Activated B cell treated with CpG ODN at 0.5 μM for 24 hours (primary cell): Measurements from ENCODE around the gene CDC16. TPM values are rescaled to one million over a fixed set of nuclear protein-coding genes. Genes with fewer than 3 reads are reported as not detected.

ENCODE experiments used
- ATAC-seq: fragments of 200-7000 bp; cut with Tn5 transposase; one replicate; pipeline ENCODE4 v1.10.0; 2021; ENCODE audit warnings: low read depth, mild to moderate bottlenecking, moderate library complexity
- CTCF ChIA-PET: fragments of 350-600 bp; sonication (Branson Sonifier 250); formaldehyde crosslinking; loops from one replicate; lab custom pipeline; 2021; ENCODE audit warnings: antibody characterized with exemption; lab: Charles Lee
- POLR2A ChIA-PET: fragments of 350-600 bp; sonication (Branson Sonifier 250); formaldehyde crosslinking; loops from one replicate; lab custom pipeline; 2021; ENCODE audit warnings: antibody characterized with exemption; lab: Charles Lee
- DNase-seq: peaks from one replicate; pipeline ENCODE4 v3.0.0; 2022
- H3K27ac Mint-ChIP-seq: one replicate; pipeline ENCODE4 v1.8.0; 2020; ENCODE audit warnings: mixed read lengths
- H3K27me3 Mint-ChIP-seq: one replicate; pipeline ENCODE4 v1.8.0; 2021; ENCODE audit warnings: mixed read lengths
- H3K36me3 Mint-ChIP-seq: one replicate; pipeline ENCODE4 v1.8.0; 2021; ENCODE audit warnings: low read depth, mixed read lengths
- H3K4me1 Mint-ChIP-seq: one replicate; pipeline ENCODE4 v1.8.0; 2021; ENCODE audit warnings: mixed read lengths
- H3K4me3 Mint-ChIP-seq: one replicate; pipeline ENCODE4 v1.8.0; 2020; ENCODE audit warnings: mild to moderate bottlenecking, mixed read lengths
- H3K9me3 Mint-ChIP-seq: one replicate; pipeline ENCODE4 v1.8.0; 2020; ENCODE audit warnings: mixed read lengths
- intact Hi-C: fragments of 100-400 bp; cut with micrococcal nuclease; formaldehyde crosslinking; loops from one replicate; pipeline ENCODE4 v1.15.1; 2024
- total RNA-seq: library from RNA; stranded (reverse); gene quantifications from 2 replicates; pipeline ENCODE4 v1.2.3, GENCODE V29; 2022
- TF ChIP-seq, protein P1 (sequence below): fragments of 200-600 bp; IDR thresholded peaks from one replicate; pipeline ENCODE4 v1.8.0; 2022; ENCODE audit warnings: antibody characterized with exemption, mild to moderate bottlenecking

CDC16 gene
- total RNA-seq, 1 donor from 2014 or later: 98.0 TPM

DNA sequence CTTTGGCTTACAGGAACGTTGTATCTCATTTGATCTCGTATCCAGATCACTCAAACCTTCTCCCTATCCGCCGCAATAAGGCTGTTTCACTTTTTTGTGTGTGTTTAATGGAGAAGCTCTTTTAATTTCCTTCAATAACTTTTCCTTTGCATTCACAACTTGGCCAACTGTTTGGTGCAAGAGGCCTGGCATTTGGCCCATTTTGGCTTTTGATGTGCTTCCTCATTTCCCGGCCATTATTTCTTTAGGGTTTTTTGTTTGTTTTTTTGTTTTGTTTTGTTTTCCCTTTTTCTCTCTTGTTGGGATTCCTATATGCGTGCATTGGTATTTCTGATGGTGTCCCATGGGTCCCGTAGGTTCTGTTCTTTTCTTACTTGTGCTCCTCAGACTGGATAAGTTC lies 40.6 kb downstream of the CDC16 start:
- intact Hi-C loops: no loop called here
- Mint-ChIP-seq H3K4me3 (no peak overlapping the region), H3K27me3 (no peaks in the 10 kb centered on the region), H3K27ac (no peak overlapping the region), H3K4me1 (peaks cover 8% of the 10 kb centered on the region), H3K9me3 (no peaks in the 10 kb centered on the region), H3K36me3 (peaks cover 60% of the 10 kb centered on the region)
- ChIA-PET CTCF (no interaction called here), POLR2A (no interaction called here)
- DNase-seq: no peak
- TF ChIP-seq, protein P1, sequence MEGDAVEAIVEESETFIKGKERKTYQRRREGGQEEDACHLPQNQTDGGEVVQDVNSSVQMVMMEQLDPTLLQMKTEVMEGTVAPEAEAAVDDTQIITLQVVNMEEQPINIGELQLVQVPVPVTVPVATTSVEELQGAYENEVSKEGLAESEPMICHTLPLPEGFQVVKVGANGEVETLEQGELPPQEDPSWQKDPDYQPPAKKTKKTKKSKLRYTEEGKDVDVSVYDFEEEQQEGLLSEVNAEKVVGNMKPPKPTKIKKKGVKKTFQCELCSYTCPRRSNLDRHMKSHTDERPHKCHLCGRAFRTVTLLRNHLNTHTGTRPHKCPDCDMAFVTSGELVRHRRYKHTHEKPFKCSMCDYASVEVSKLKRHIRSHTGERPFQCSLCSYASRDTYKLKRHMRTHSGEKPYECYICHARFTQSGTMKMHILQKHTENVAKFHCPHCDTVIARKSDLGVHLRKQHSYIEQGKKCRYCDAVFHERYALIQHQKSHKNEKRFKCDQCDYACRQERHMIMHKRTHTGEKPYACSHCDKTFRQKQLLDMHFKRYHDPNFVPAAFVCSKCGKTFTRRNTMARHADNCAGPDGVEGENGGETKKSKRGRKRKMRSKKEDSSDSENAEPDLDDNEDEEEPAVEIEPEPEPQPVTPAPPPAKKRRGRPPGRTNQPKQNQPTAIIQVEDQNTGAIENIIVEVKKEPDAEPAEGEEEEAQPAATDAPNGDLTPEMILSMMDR: no peak
- no peak for ATAC-seq

DNA sequence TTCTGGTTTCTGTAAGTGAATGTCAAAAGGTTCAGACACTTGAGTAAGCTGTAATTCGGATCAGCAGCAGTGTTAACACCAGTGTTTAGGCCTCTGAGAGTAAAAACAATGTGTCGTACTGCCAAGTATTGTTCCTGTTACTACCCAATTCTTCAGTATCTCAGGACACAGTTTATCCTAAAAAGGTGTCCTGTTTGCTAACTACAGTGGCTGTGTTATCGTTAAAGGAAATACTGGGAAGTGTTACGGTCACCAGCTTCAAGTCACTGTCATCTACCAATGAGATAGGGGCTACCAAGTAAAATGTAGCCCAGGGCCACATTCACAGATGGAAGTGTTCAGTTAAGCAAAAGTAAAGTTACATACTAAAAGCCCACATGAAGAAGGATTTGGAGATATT lies 44.4 kb downstream of the CDC16 start:
- peaks cover 29% of the 10 kb centered on the region for H3K4me1 Mint-ChIP-seq
- ChIA-PET CTCF (no interaction called here), POLR2A (no interaction called here)
- H3K9me3 Mint-ChIP-seq: no peaks in the 10 kb centered on the region
- TF ChIP-seq, protein P1: no peak
- no peak overlapping the region for H3K4me3 Mint-ChIP-seq
- no peaks in the 10 kb centered on the region for H3K27me3 Mint-ChIP-seq
- peaks cover 48% of the 10 kb centered on the region for H3K36me3 Mint-ChIP-seq
- peak overlapping the region; percentile 30 for H3K27ac Mint-ChIP-seq
- DNase-seq (no peak), ATAC-seq (no peak)
- intact Hi-C loops: no loop called here

DNA sequence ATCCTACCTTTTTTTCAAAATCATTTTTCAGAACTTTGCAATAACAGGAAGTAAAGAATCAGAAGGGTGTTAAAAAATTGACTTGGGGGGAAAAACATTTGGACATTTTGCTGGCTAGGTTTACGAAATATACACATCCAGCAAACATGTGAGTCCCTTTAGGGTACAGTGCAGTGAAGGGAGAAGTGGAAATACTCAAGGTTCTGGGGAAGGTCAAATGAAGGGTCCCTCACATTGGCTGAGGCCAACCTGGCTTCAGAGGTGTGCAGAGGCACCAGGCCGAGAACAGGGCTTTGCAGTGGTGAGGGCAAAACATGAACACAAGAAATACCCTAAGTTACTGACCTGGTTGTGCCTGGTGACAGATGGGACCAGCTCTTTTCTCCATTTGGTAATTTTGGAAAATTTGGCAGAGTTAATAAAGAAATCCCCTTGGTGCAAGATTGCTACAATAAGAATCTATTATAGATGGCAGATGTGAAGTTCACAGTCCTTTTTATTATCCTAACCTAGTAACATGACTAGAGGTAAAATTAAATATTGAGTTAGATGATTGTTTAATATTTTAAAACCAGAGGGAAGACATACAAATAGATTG lies 45.2 kb downstream of the CDC16 start:
- TF ChIP-seq, protein P1: no peak
- H3K36me3 Mint-ChIP-seq: peaks cover 47% of the 10 kb centered on the region
- no peaks in the 10 kb centered on the region for H3K9me3 Mint-ChIP-seq
- ATAC-seq: no peak
- peak overlapping the region; percentile 97 for H3K27ac Mint-ChIP-seq
- CTCF ChIA-PET: no interaction called here
- peak overlapping the region; percentile 91 for H3K4me3 Mint-ChIP-seq
- no peak for DNase-seq
- intact Hi-C loops: loop anchor here (2.0 kb wide), 1 partner anchor 17 kb away; no protein-coding TSS in a partner anchor
- POLR2A ChIA-PET: interaction anchor here (0.8 to 2.4 kb wide), 6 partner anchors 9 to 231 kb away, joined by 3 to 22 read pairs (median 8); partner anchors contain the start of gene CHAMP1
- H3K4me1 Mint-ChIP-seq: peaks cover 32% of the 10 kb centered on the region
- no peaks in the 10 kb centered on the region for H3K27me3 Mint-ChIP-seq

DNA sequence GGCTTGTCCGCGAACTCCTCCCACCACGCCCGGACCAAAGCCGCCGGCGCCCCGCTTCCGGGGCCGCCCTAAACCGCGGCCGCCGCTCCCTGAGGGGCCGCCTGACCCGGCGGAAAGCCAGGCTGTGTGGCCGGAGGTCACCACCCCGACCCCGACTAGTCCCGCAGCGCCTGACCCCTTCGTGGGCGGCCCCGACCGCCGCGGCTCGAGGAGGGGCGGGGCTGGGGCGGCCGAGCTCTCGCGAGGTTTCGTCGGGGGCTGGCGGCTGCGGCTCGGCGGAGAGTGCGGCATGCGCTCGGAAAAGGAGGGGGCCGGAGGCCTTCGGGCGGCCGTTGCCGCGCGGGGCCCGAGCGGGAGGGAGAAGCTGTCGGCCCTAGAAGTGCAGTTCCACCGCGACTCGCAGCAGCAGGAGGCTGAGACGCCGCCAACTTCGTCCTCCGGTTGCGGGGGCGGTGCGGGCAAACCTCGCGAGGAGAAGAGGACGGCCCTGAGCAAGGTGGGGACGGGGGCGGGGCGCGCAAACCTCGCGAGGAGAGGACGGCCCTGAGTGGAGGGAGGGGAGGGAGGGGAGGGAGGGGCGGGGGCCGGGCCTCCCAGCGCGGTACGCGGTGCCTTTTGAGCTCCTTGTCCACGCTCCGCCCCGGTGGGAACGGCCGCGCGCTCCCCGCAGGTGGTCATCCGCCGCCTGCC lies 46.8 kb downstream of the CDC16 start, which contains the start of gene UPF3A:
Gene UPF3A, plus strand, starts transcription at position 251 of the 690 bp plus-strand sequence. Its CDS starts 39 bp downstream, at position 290.
- TF ChIP-seq, protein P1: no peak

More for the DNA sequence above, 46.8 kb downstream of the CDC16 start, which contains the start of gene UPF3A:
- Mint-ChIP-seq H3K27me3 (no peaks in the 10 kb centered on the region), H3K4me1 (peaks cover 33% of the 10 kb centered on the region), H3K9me3 (no peaks in the 10 kb centered on the region), H3K4me3 (peak within 1 kb of the TSS; percentile 91), H3K27ac (peak within 1 kb of the TSS; percentile 97), H3K36me3 (peaks cover 48% of the 10 kb centered on the region)
- peak; percentile 95 for DNase-seq
- peak; percentile 80 for ATAC-seq
- intact Hi-C loops: loop anchor here (1.0 to 2.0 kb wide), 3 partner anchors 19 to 46 kb away; partner anchors contain the start of gene CHAMP1
- CTCF ChIA-PET: interaction anchor here (1.1 kb wide), 1 partner anchor 30 kb away, joined by 4 read pairs; no protein-coding TSS in a partner anchor
- POLR2A ChIA-PET: interaction anchor here (0.6 to 2.4 kb wide), 22 partner anchors 13 to 1071 kb away, joined by 3 to 22 read pairs (median 4); partner anchors contain the start of genes CHAMP1 and LAMP1
